T-helper 2 cell treated with Interferon-gamma antibody and Interleukin-4, amounts not matched to agents 5 μg/mL and 100 μg/mL, for 36 hours (primary cell): ENCODE data around the gene SPRY1.

Source experiments
- DNase-seq: peaks from one replicate; pipeline ENCODE4 v3.0.0; 2021; ENCODE audit warnings: low spot score
- H3K27ac Mint-ChIP-seq: one replicate; pipeline ENCODE4 v1.8.0; 2021; ENCODE audit warnings: mild to moderate bottlenecking, mixed read lengths
- H3K27me3 Mint-ChIP-seq: one replicate; pipeline ENCODE4 v1.8.0; 2021; ENCODE audit warnings: low read depth, mixed read lengths
- H3K36me3 Mint-ChIP-seq: one replicate; pipeline ENCODE4 v1.8.0; 2021; ENCODE audit warnings: low read depth, mixed read lengths
- H3K4me1 Mint-ChIP-seq: one replicate; pipeline ENCODE4 v1.8.0; 2021; ENCODE audit warnings: low read depth, mixed read lengths
- H3K4me3 Mint-ChIP-seq: one replicate; pipeline ENCODE4 v1.8.0; 2022; ENCODE audit warnings: mild to moderate bottlenecking, moderate library complexity, mixed read lengths
- H3K9me3 Mint-ChIP-seq: one replicate; pipeline ENCODE4 v1.8.0; 2021; ENCODE audit warnings: mixed read lengths

SPRY1 gene

DNA sequence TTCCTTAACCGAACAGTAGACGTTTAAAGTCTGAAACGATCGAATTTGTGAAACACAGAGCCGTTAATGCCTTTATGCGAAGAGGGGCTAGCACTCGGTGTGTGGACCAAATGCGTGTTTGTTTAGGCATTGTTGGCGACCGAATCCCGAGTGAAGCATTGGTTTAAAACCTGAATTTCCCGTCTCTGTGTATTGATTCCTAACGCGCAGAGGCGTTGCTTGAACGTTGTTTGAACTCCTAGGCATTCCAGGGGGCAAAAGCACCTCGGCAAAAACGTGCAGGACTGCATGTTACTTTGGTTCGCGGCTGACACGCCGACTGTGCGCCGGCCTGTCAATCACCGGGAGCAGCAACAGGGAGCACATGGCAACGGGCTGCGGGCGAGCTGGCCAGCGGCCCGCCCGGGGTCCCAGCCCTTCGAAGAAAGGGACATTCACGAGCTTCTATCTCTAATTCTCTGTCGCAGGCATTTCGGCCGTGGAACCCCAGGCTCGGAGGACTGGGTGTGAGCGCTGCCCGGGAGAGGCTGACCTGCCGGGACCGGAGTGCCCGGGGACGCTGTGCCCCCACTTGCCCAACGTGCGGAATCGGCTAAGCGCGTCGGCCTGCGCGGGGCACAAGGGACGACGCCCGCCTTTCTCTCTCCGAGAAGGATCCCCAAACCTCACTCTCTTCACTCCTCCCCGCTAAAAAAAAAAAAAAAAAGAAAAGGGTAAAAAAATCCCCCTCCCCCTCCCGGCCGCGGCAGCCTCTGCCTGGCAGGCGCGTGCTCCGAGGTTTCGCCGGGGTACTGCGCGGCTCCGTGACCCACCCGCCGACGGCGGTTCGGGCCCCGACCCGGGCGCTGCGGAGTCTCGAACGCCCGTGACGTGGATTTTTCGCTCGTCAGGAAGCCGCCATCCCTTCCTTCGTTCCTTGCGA lies 810 bp downstream of the SPRY1 start:
- DNase-seq = peak; percentile 49
- peak overlapping the region; percentile 92 for H3K4me3 Mint-ChIP-seq
- peaks cover 27% of the 10 kb centered on the region for H3K4me1 Mint-ChIP-seq
- peaks cover 12% of the 10 kb centered on the region for H3K27me3 Mint-ChIP-seq
- H3K9me3 Mint-ChIP-seq = no peaks in the 10 kb centered on the region
- peaks cover 21% of the 10 kb centered on the region for H3K36me3 Mint-ChIP-seq
- peak overlapping the region; percentile 87 for H3K27ac Mint-ChIP-seq

DNA sequence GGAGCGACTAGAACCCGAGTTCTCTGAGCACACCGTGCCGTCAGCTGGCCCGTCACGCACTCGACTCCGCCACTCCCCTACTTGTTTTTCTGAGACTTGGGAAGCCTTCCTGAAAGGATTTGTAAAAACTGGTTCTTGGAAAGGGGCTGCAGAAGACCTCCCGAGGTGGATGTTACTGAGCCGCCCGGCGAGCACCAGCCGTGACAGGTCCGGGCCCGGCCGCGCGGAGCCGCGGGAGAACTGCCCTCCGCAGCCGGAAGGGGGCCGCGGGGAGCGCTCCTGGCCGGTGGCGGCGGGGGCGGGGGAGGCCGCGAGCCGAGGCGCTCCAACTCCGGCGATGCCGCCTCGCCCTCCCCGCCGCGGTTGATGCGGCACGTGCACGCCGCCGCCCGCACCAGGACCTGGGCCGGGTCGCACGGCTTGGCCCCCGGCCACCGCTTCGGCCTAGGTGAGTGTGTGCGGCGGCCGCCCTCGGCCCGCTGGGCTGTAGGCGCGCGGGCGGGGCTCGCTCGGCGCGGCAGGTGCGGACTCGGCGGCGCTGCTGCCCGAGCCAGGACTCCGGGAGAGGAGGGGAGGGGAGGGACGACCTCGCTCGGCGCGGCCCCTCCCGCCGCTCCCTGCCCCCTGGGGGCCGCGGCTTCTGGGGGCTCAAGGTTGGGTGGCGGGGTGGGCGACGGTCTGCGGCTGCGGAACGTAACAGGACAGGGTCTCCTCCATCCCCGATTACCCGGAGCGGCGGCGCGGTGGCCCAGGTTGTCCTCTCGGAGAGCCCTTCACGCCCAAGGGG lies 1.7 kb downstream of the SPRY1 start:
- Mint-ChIP-seq H3K27me3 (peaks cover 12% of the 10 kb centered on the region), H3K36me3 (peaks cover 30% of the 10 kb centered on the region), H3K27ac (peak overlapping the region; percentile 92), H3K4me1 (peaks cover 35% of the 10 kb centered on the region), H3K4me3 (peak overlapping the region; percentile 92), H3K9me3 (no peaks in the 10 kb centered on the region)
- DNase-seq = peak; percentile 80

DNA sequence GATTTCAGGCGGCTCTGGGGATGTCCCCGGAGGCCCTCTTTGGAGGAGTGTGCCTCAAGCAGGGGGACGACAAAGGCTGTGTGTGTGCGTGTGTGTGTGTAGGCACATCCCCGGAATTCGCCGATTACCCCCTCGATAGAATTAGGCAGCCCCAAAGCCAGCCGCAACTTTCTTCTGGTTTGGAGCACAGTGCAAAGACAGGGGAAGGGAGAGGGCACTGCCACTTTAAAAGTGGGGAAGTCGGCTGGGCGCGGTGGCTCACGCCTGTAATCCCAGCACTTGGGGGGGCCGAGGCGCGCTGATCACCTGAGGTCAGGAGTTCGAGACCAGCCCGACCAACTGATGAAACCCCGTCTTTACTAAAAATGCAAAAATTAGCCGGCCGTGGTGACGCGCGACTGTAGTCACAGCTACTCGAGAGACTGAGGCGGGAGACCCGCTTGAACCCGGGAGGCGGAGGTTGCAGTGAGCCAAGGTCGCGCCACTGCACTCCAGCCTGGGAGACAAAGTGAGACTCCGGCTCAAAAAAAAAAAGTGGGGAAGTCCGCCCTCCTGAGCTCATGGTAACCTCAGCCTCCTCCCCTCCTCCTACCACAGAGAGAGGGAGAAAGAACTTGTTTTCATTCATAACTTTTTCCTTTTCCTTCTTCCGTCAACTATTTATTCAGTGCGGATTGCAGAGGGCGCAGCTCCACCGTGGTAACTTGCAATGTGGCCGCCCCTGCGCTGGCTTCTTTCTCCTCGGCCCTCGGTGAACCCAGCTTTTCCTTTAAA lies 2.4 kb downstream of the SPRY1 start:
- H3K27me3 Mint-ChIP-seq = peaks cover 12% of the 10 kb centered on the region
- H3K4me1 Mint-ChIP-seq = peaks cover 35% of the 10 kb centered on the region
- no peaks in the 10 kb centered on the region for H3K9me3 Mint-ChIP-seq
- peak overlapping the region; percentile 91 for H3K4me3 Mint-ChIP-seq
- peaks cover 34% of the 10 kb centered on the region for H3K36me3 Mint-ChIP-seq
- DNase-seq = peak; percentile 72
- H3K27ac Mint-ChIP-seq = peak overlapping the region; percentile 92

DNA sequence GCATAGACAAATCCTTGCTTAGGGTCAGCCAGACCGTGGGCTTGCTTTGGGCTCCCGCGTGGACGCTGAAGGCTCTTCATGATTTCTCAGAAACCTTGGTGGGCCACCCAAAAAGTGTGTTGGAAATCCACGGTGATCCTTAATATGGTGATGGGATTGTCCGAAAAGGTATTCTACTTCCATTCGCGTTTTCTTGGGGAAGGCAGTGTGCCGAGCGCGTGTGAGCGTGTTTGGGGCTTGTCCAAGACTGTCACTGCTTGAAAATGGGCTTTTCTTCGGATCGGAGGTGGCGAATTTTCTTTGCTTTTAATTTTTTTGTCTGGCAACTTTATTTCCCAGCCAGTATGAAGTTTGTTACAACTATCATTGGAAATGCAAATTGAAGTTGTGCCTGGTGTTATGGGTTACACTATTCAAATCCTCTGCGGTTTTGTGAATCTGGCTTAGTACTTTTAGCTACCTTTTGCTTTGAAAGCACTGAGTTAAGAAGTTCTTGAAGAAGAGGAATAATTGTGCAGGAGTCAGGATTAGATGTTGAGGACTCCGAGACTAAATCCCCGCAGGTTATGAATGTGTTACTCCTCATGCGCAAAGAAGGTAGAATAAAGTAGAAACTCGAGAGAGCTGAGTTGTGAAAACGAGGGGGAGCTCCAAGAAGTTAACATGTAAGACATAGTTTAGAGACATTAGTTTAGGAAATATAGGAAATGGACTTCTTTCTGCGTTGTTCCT lies 3.2 kb downstream of the SPRY1 start:
- H3K4me3 Mint-ChIP-seq = peak overlapping the region; percentile 91
- H3K27ac Mint-ChIP-seq = peak overlapping the region; percentile 92
- H3K4me1 Mint-ChIP-seq = peaks cover 35% of the 10 kb centered on the region
- no peak for DNase-seq
- H3K27me3 Mint-ChIP-seq = peaks cover 12% of the 10 kb centered on the region
- H3K9me3 Mint-ChIP-seq = no peaks in the 10 kb centered on the region
- H3K36me3 Mint-ChIP-seq = peaks cover 35% of the 10 kb centered on the region

DNA sequence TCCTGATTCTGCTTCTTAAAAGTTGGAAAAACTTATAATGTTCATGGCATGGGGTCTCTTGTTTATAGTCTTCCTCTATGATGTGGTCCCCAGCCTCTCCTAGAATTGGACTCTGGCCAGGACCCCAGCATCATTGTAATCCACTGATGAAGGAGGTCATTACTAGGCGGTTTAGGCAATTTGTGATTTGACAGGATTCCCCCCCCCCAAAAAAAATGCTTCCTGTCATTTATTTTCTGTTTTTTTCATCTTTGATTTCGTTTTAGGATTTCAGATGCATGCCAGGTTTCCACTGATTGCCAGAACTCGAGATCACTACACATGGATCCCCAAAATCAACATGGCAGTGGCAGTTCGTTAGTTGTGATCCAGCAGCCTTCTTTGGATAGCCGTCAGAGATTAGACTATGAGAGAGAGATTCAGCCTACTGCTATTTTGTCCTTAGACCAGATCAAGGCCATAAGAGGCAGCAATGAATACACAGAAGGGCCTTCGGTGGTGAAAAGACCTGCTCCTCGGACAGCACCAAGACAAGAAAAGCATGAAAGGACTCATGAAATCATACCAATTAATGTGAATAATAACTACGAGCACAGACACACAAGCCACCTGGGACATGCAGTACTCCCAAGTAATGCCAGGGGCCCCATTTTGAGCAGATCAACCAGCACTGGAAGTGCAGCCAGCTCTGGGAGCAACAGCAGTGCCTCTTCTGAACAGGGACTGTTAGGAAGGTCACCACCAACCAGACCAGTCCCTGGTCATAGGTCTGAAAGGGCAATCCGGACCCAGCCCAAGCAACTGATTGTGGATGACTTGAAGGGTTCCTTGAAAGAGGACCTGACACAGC lies 4.9 kb downstream of the SPRY1 start:
- Mint-ChIP-seq H3K27ac (no peak overlapping the region), H3K9me3 (no peaks in the 10 kb centered on the region), H3K27me3 (peaks cover 7% of the 10 kb centered on the region), H3K4me3 (peak overlapping the region; percentile 23), H3K36me3 (peaks cover 38% of the 10 kb centered on the region), H3K4me1 (peaks cover 37% of the 10 kb centered on the region)
- no peak for DNase-seq

DNA sequence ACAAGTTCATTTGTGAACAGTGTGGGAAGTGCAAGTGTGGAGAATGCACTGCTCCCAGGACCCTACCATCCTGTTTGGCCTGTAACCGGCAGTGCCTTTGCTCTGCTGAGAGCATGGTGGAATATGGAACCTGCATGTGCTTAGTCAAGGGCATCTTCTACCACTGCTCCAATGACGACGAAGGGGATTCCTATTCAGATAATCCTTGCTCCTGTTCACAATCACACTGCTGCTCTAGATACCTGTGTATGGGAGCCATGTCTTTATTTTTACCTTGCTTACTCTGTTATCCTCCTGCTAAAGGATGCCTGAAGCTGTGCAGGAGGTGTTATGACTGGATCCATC lies 5.5 kb downstream of the SPRY1 start:
- DNase-seq = no peak
- H3K27ac Mint-ChIP-seq = no peak overlapping the region
- H3K27me3 Mint-ChIP-seq = peaks cover 5% of the 10 kb centered on the region
- H3K36me3 Mint-ChIP-seq = peaks cover 38% of the 10 kb centered on the region
- H3K4me1 Mint-ChIP-seq = peaks cover 38% of the 10 kb centered on the region
- H3K4me3 Mint-ChIP-seq = no peak overlapping the region
- H3K9me3 Mint-ChIP-seq = no peaks in the 10 kb centered on the region

DNA sequence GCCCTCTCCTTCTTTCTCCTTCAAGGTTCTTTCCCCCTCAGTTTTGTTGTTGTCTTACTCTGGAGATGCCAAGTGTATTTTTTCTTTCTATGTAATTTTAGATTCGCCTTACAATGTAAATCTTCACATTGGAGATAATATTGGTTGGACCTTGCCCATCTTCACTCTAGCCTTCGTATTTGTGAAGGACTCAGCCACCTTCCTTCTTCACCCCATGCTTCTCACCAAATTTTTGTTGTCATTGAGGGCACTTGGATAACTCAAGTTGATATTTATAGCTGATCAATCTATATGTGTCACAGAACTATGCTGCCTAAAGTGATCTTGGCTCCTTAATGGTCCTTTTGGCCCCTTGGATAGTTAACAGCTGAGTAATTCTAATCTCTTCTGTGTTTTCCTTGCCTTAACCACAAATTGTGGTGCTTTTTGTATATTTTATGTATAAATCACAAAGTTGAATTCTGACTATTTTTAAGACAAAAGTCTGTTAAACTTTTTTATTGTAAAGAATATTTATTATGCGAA lies 6.5 kb downstream of the SPRY1 start:
- no peaks in the 10 kb centered on the region for H3K9me3 Mint-ChIP-seq
- peaks cover 38% of the 10 kb centered on the region for H3K36me3 Mint-ChIP-seq
- H3K27me3 Mint-ChIP-seq = peaks cover 5% of the 10 kb centered on the region
- H3K4me3 Mint-ChIP-seq = no peak overlapping the region
- no peak for DNase-seq
- no peak overlapping the region for H3K27ac Mint-ChIP-seq
- H3K4me1 Mint-ChIP-seq = peaks cover 34% of the 10 kb centered on the region

DNA sequence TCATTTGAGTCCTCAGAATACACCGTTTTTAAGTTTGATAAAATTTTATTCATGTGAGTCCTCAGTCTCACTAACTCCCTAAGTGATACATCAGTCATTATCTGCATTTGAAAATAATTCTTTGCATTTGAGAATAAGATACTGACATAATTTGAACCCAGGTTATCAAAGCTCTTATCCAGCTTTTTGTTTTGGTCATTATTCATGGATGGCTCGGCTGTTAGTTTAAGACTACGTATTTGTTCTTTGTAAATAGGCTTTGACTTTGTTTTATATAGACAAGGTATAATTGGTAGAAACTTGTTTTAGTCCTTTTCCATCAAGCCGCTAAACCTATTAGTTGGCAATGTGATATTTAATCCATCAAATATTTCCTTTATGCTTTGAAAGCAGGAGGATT lies 7.9 kb downstream of the SPRY1 start:
- Mint-ChIP-seq H3K4me1 (peaks cover 32% of the 10 kb centered on the region), H3K27ac (no peak overlapping the region), H3K4me3 (no peak overlapping the region)

DNA sequence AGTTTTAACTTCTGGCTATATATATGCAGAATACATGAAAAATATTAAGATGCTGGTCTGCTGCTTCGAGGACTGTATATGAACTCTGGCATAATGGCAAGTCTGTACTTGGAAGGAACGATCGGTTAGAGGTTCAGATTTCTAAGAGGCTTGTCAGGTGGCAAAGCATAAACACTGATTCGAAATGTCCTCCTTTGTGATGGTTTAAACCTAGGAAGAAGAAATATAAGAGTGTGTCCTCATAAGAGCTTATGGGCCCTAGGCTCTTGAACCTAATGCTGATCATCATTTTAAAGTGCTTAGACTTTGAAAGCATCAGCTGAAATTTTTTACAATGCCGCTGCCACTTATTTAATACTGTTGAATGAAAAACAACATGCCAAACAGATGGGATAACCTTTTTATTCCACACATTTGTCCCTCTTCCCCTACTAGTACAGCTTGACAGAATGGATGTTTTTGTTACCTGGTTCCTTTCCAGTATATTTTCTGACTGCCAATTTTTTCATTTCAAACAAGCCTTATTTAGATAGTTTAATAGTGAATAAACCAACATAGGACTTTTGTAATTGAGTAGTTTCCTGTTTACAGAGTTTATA lies 8.8 kb downstream of the SPRY1 start:
- H3K27ac Mint-ChIP-seq = no peak overlapping the region
- H3K9me3 Mint-ChIP-seq = no peaks in the 10 kb centered on the region
- no peaks in the 10 kb centered on the region for H3K27me3 Mint-ChIP-seq
- H3K4me3 Mint-ChIP-seq = no peak overlapping the region
- no peak for DNase-seq
- H3K4me1 Mint-ChIP-seq = peaks cover 24% of the 10 kb centered on the region
- peaks cover 28% of the 10 kb centered on the region for H3K36me3 Mint-ChIP-seq

More for the DNA sequence above, 7.9 kb downstream of the SPRY1 start:
- H3K36me3 Mint-ChIP-seq = peaks cover 33% of the 10 kb centered on the region
- no peaks in the 10 kb centered on the region for H3K9me3 Mint-ChIP-seq
- H3K27me3 Mint-ChIP-seq = peaks cover 2% of the 10 kb centered on the region
- DNase-seq = no peak

DNA sequence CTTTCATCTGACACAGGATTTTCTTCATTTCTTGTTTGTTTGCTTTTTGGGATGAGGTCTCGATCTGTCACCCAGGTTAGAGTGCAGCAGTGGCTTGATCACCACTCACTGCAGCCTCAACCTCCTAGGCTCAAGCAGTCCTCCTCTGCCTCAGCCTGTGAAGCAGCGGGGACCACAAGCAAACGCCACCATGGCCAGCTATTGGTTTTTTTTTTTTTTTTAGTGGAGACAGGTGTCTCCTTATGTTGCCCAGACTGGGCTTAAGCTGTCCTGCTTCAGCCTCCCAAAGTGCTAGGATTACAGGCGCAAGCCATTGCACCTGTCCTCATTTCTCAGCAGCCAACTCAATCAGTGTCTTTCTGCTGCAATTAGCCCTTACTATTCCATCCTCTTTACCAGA lies 10.3 kb downstream of the SPRY1 start:
- Mint-ChIP-seq H3K4me1 (peaks cover 24% of the 10 kb centered on the region), H3K36me3 (peaks cover 22% of the 10 kb centered on the region), H3K27me3 (no peaks in the 10 kb centered on the region), H3K9me3 (no peaks in the 10 kb centered on the region), H3K27ac (no peak overlapping the region), H3K4me3 (no peak overlapping the region)
- DNase-seq = no peak

DNA sequence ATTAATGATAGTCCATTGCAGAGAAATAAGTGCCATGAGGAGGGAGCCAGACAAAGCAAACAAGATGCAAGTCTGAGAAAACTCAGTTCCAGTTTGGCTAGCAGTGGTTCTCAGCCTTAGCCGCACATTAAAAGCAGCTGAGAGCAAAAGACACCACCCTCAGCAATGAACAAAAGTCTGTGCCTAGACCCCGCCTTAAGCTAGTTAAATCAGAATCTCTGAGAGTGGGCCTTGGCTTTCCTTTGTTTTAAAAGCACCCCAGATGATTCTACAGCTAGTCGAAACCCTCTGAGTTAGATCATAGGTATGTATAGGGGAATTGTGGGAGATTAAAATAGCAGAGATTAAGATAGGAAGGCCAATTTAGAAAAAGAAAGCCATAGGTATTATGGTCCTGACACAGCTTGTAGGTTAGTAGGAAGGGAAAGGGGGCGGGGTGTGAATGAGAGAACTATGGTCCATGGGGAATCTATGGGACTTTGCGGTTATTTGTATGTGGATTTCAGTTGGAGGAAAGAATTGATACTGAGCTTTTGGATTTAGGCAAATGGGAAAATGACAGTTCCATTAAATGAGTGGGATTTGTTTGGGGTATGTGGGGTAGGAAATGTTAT lies 12.0 kb downstream of the SPRY1 start:
- Mint-ChIP-seq H3K36me3 (peaks cover 8% of the 10 kb centered on the region), H3K9me3 (no peaks in the 10 kb centered on the region)

DNA sequence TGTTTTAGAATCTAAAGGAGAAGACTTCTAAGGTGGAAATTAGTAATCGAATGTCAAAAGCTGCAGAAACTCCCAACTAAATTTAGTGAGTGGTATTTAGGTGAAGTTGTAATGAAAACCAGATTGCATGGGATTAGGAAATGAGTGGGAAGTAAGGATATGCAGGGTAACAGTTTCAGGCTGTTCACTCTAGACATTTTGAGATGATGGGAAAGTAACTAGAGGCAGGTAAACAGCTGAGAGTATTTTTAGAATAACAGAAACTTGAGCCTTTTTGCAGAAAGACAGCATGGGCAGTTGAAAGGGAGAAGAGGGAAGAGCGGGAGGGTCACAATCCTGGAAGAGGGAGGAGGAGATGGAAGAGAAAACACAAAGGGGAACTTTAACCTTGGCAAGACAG lies 12.7 kb downstream of the SPRY1 start:
- no peak overlapping the region for H3K27ac Mint-ChIP-seq
- H3K27me3 Mint-ChIP-seq = no peaks in the 10 kb centered on the region
- no peaks in the 10 kb centered on the region for H3K9me3 Mint-ChIP-seq
- H3K4me3 Mint-ChIP-seq = no peak overlapping the region
- peaks cover 3% of the 10 kb centered on the region for H3K36me3 Mint-ChIP-seq
- peaks cover 32% of the 10 kb centered on the region for H3K4me1 Mint-ChIP-seq
- no peak for DNase-seq

More for the DNA sequence above, 12.0 kb downstream of the SPRY1 start:
- DNase-seq = no peak
- Mint-ChIP-seq H3K27me3 (no peaks in the 10 kb centered on the region), H3K4me1 (peaks cover 27% of the 10 kb centered on the region), H3K4me3 (no peak overlapping the region), H3K27ac (no peak overlapping the region)
